Progenitor cell of endocrine pancreas (in vitro differentiated cells): ENCODE results near the gene LRCH1. TPM values are rescaled to one million over a fixed set of nuclear protein-coding genes. Genes with fewer than 3 reads are reported as not detected.
A peak's percentile ranks its signal among the peaks of the same experiment; 100 is the strongest.

Source experiments
- DNase-seq: peaks from one replicate; pipeline ENCODE4 v3.0.0; 2021; ENCODE audit warnings: low spot score; ENCODE audit not compliant: unreplicated experiment
- H3K27ac Mint-ChIP-seq: 2 replicates; pipeline ENCODE4 v1.8.0; 2021; ENCODE audit warnings: mild to moderate bottlenecking, moderate library complexity, mixed read lengths
- H3K27me3 Mint-ChIP-seq: 2 replicates; pipeline ENCODE4 v1.8.0; 2021; ENCODE audit warnings: mixed read lengths
- H3K36me3 Mint-ChIP-seq: 2 replicates; pipeline ENCODE4 v1.8.0; 2022; ENCODE audit warnings: mixed read lengths; ENCODE audit not compliant: insufficient read depth
- H3K4me1 Mint-ChIP-seq: 2 replicates; pipeline ENCODE4 v1.8.0; 2021; ENCODE audit warnings: low read depth, mixed read lengths
- H3K4me3 Mint-ChIP-seq: 2 replicates; pipeline ENCODE4 v1.8.0; 2021; ENCODE audit warnings: low read depth, mild to moderate bottlenecking, moderate library complexity, mixed read lengths
- H3K9me3 Mint-ChIP-seq: 2 replicates; pipeline ENCODE4 v1.8.0; 2021; ENCODE audit warnings: low read depth, mixed read lengths
- CTCF ChIP-seq: fragments of 200-600 bp; sonication (generic); IDR thresholded peaks from one replicate; pipeline ENCODE4 v1.5.0; 2021; ENCODE audit warnings: antibody characterized with exemption, mild to moderate bottlenecking; ENCODE audit not compliant: unreplicated experiment
- total RNA-seq: library from RNA; stranded (reverse); gene quantifications from 2 replicates; pipeline ENCODE4 v1.2.1, GENCODE V29; 2021

LRCH1 gene
- total RNA-seq, 1 donor from 2014 or later, result 17.9 TPM

GRCh38 chr13:46607768-46608564 is 55.0 kb downstream of the LRCH1 start:
- Mint-ChIP-seq H3K9me3 (no peaks in the 10 kb centered on the region), H3K4me1 (peaks cover 36% of the 10 kb centered on the region), H3K27me3 (no peaks in the 10 kb centered on the region), H3K36me3 (no peaks in the 10 kb centered on the region), H3K27ac (peak overlapping the region; percentile 82), H3K4me3 (no peak overlapping the region)
- no peak for DNase-seq
- TF ChIP-seq CTCF, result no peak

GRCh38 chr13:46609052-46609451 is 56.1 kb downstream of the LRCH1 start:
- Mint-ChIP-seq H3K9me3 (no peaks in the 10 kb centered on the region), H3K27me3 (no peaks in the 10 kb centered on the region), H3K4me1 (peaks cover 33% of the 10 kb centered on the region), H3K4me3 (no peak overlapping the region), H3K27ac (no peak overlapping the region), H3K36me3 (no peaks in the 10 kb centered on the region)
- no peak for DNase-seq
- no peak for TF ChIP-seq CTCF

- H3K4me3 Mint-ChIP-seq, result no peak overlapping the region
- peaks cover 28% of the 10 kb centered on the region for H3K4me1 Mint-ChIP-seq
- no peaks in the 10 kb centered on the region for H3K36me3 Mint-ChIP-seq
- TF ChIP-seq CTCF, result no peak
- H3K9me3 Mint-ChIP-seq, result no peaks in the 10 kb centered on the region
- H3K27me3 Mint-ChIP-seq, result no peaks in the 10 kb centered on the region
- H3K27ac Mint-ChIP-seq, result no peak overlapping the region
- no peak for DNase-seq
These were observed 56.8 kb downstream of the LRCH1 start for GRCh38 chr13:46609726-46610125.

GRCh38 chr13:46612267-46612666 is 59.3 kb downstream of the LRCH1 start:
- no peak for DNase-seq
- Mint-ChIP-seq H3K9me3 (no peaks in the 10 kb centered on the region), H3K4me1 (peaks cover 34% of the 10 kb centered on the region), H3K27ac (no peak overlapping the region), H3K36me3 (no peaks in the 10 kb centered on the region), H3K4me3 (no peak overlapping the region), H3K27me3 (no peaks in the 10 kb centered on the region)
- no peak for TF ChIP-seq CTCF

DNA sequence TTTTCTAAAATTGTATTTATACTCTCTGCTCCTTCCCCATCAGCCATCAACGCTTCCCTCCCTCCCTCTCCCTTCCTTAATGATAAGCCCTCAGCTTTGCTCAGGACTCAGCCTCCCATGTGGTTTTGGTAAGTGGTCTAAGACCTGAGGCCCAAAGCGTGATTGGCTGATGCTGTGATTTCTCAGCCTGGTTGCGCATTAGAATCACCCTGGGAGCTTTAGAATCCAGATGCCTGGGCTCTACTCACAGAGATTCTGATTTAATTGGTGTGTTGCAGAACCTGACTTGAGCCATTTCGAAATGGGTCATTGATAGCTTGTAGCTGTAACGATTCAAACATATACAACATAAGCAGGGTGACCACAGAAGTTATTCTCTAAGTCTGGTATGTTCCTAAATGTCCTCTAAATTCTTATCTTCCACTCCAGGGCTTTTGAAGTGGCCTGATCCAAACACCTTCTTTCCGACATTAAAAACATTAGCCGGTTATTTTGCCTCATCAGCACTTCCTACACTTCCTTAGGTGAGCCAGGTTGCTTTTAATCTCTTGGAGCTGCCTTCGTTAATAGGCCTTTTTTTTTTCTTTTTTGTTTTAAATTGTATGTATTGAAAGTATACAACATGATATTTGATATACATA is 60.6 kb downstream of the LRCH1 start:
- H3K27me3 Mint-ChIP-seq, result no peaks in the 10 kb centered on the region
- no peak for TF ChIP-seq CTCF
- H3K36me3 Mint-ChIP-seq, result no peaks in the 10 kb centered on the region

More for the DNA sequence above, 60.6 kb downstream of the LRCH1 start:
- no peak overlapping the region for H3K4me3 Mint-ChIP-seq
- H3K27ac Mint-ChIP-seq, result no peak overlapping the region
- peaks cover 26% of the 10 kb centered on the region for H3K4me1 Mint-ChIP-seq
- DNase-seq, result no peak
- no peaks in the 10 kb centered on the region for H3K9me3 Mint-ChIP-seq
